ENCODE results near the gene ABLIM1.

Gene ABLIM1

GRCh38 chr10:114431414-114432135, 226.5 kb downstream of the ABLIM1 start:
- no peak overlapping the region for H3K4me3 ChIP-seq (ENCODE audit: low read length)
- DNase-seq (ENCODE audit: low read depth): no peak
- TF ChIP-seq, protein P1, sequence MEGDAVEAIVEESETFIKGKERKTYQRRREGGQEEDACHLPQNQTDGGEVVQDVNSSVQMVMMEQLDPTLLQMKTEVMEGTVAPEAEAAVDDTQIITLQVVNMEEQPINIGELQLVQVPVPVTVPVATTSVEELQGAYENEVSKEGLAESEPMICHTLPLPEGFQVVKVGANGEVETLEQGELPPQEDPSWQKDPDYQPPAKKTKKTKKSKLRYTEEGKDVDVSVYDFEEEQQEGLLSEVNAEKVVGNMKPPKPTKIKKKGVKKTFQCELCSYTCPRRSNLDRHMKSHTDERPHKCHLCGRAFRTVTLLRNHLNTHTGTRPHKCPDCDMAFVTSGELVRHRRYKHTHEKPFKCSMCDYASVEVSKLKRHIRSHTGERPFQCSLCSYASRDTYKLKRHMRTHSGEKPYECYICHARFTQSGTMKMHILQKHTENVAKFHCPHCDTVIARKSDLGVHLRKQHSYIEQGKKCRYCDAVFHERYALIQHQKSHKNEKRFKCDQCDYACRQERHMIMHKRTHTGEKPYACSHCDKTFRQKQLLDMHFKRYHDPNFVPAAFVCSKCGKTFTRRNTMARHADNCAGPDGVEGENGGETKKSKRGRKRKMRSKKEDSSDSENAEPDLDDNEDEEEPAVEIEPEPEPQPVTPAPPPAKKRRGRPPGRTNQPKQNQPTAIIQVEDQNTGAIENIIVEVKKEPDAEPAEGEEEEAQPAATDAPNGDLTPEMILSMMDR (conservative IDR thresholded peaks at IDR 0.05; ENCODE audit: low read depth, low read length): no peak

- no peak overlapping the region for H3K4me3 ChIP-seq (ENCODE audit: low read length)
- TF ChIP-seq, protein P1 (conservative IDR thresholded peaks at IDR 0.05; ENCODE audit: low read depth, low read length): no peak
- DNase-seq (ENCODE audit: low read depth): no peak
These were observed 227.2 kb downstream of the ABLIM1 start for GRCh38 chr10:114430688-114431413.

GRCh38 chr10:114429581-114430335, 228.3 kb downstream of the ABLIM1 start:
- H3K4me3 ChIP-seq (ENCODE audit: low read length): no peak overlapping the region
- TF ChIP-seq, protein P1 (conservative IDR thresholded peaks at IDR 0.05; ENCODE audit: low read depth, low read length): no peak
- no peak for DNase-seq (ENCODE audit: low read depth)

- TF ChIP-seq, protein P1 (conservative IDR thresholded peaks at IDR 0.05; ENCODE audit: low read depth, low read length): no peak
- no peak for DNase-seq (ENCODE audit: low read depth)
- no peak overlapping the region for H3K4me3 ChIP-seq (ENCODE audit: low read length)
These were observed 230.8 kb downstream of the ABLIM1 start for GRCh38 chr10:114427124-114427852.

- TF ChIP-seq, protein P1 (conservative IDR thresholded peaks at IDR 0.05; ENCODE audit: low read depth, low read length): no peak
- DNase-seq (ENCODE audit: low read depth): no peak
These were observed 231.6 kb downstream of the ABLIM1 start for GRCh38 chr10:114426476-114426875.

DNA sequence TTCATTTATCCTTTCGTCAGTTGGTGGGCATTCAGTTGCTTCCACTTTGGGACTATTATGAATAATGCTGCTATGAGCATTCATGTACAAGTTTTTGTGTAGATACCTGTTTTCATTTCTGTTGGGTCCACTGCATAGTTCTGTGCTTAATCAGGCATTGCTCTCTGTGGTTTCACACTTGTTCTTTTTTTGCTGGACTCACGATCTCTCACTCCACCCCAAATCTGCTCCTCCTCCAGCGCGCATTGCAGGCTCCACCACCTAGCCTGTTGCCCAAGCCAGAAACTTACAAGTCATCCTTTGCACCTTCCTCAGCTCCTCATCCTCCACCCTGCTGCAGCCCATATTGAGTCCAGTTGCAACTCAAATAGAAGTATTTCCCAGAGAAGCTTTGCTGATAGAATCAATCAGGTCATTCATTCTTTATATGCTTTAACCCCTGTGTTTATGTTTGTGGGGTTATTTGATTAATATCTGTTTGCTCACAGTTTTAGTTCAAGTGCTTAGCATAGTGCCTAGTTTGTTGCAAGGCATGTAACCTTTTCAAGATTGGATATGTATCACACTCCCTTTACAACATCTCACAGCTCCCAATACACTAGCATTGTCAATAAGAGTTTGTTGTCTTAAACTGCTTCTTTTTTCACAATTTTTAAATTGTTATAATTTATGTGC, 237.1 kb downstream of the ABLIM1 start:
- no peak for DNase-seq (ENCODE audit: low read depth)
- no peak overlapping the region for H3K4me3 ChIP-seq (ENCODE audit: low read length)
- TF ChIP-seq, protein P1 (conservative IDR thresholded peaks at IDR 0.05; ENCODE audit: low read depth, low read length): no peak

More at GRCh38 chr10:114426476-114426875, 231.6 kb downstream of the ABLIM1 start:
- H3K4me3 ChIP-seq (ENCODE audit: low read length): no peak overlapping the region
